ENCODE data around the gene ARL6IP6. TPM values are rescaled to one million over a fixed set of nuclear protein-coding genes. Genes with fewer than 3 reads are reported as not detected.

The ARL6IP6 gene
- total RNA-seq, 2 donors from 2014 or later: 18.9 to 37.4 TPM

DNA sequence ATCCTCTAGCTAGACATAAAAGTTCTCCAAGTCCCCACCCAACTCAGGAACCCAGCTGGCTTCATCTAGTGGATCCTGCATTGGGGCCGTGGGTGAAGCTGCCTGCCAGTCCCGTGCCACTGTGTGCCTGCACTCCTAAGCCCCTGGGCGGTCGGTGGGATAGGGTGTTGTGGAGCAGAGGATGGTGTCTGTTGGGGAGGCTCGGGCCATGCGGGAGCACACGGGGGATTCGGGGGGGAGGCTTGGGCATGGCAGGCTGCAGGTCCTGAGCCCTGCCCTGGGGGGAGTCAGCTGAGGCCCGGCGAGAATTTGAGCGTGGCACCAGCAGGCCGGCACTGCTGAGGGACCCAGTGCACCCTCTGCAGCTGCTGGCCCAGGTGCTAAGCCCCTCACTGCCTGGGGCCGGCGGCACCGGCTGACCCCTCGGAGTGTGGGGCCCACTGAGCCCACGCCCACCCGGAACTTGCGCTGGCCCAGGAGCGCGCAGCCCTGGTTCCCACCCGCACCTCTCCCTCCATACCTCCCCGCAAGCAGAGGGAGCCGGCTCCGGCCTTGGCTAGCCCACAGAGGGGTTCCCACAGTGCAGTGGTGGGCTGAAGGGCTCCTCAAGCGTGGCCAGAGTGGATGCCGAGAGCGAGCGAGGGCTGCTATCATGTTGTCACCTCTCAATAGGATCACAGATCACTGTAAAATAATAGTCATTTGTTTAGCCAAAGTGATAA lies 86.4 kb downstream of the ARL6IP6 start:
- Mint-ChIP-seq H3K27ac (no peak overlapping the region), H3K36me3 (ENCODE audit: low read depth) (no peaks in the 10 kb centered on the region), H3K4me1 (no peaks in the 10 kb centered on the region), H3K4me3 (no peak overlapping the region), H3K9me3 (no peaks in the 10 kb centered on the region), H3K27me3 (no peaks in the 10 kb centered on the region)
- no peak for ATAC-seq (replicated peaks)

DNA sequence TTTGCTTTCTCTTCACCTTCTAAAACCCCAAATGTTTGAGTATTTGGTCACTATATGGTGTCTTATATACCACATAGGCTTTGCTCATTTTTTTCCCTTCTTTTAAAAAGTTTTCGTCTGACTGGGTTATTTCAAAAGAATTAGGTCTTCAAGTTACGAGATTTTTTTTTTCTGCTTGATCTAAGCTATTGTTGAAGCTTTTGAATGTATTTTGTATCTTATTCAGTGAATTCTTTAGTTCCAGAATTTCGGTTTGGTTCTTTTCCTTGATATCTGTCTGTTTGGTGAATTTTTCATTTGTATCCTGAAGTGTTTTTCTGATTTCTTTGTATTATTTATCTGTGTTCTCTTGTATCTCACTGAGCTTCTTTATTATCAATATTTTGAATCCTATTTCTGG lies 93.5 kb downstream of the ARL6IP6 start:
- no peak for ATAC-seq (replicated peaks)
- Mint-ChIP-seq H3K4me3 (no peak overlapping the region), H3K27ac (no peak overlapping the region), H3K36me3 (ENCODE audit: low read depth) (no peaks in the 10 kb centered on the region), H3K9me3 (peaks cover 10% of the 10 kb centered on the region), H3K27me3 (peaks cover 23% of the 10 kb centered on the region), H3K4me1 (no peaks in the 10 kb centered on the region)

Other genes with a start within 250 kb of the ARL6IP6 start
- 100 to 1,000 TPM in 1 of 2 donors, 10 to 100 TPM in 1; 93.7 to 175 TPM for gene PRPF40A, start 1.2 kb upstream of the ARL6IP6 start, total RNA-seq